ENCODE results near the gene ACTRT2.

The ACTRT2 gene

DNA sequence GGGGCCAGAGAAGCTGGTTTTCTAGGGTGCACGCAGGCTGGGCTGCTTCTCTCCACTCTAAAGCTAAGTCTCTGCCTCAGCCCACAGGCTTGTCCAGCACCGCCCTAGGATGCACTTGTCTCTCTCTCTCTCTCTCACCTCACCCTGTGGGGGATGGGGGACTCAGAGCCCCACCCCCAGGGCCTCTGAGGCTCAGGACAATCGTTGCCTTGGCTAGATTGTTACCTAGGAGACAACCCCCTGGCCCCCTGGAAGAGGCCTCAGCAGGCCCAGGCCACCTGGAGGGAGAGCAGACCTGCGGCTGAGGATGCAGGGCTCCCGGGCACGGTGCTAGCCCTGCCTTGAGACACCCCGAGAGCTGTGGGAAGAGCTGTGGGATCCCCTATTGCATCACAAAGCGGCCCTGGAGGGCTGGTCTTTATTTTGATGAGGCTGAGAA, at the start of gene ACTRT2:
TSS of gene ACTRT2 (plus strand) at position 235 of the 439 bp plus-strand sequence. CDS start 220 bp downstream, outside the sequence.
- no peak for FAIRE-seq

DNA sequence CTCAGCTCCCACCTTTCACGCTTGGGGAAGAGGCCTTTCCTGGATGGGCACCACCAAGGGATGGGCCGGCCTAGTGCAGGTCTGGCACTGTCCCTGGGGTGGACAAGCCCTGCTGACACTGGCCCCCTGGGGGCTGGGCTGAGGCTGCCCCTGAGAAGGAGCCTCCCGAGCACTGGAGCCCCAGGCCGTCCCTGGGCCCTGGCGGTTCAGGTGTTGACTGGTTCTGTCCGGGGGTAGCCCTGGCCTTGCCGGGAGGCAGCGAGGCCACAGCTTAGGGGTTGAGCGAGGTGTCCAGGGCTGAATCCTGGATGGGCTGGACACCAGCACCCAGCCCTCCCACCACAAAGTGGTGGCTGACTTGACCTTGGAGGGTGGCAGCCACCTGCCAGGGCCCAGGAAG, 49.7 kb upstream of the ACTRT2 start:
- FAIRE-seq: no peak

DNA sequence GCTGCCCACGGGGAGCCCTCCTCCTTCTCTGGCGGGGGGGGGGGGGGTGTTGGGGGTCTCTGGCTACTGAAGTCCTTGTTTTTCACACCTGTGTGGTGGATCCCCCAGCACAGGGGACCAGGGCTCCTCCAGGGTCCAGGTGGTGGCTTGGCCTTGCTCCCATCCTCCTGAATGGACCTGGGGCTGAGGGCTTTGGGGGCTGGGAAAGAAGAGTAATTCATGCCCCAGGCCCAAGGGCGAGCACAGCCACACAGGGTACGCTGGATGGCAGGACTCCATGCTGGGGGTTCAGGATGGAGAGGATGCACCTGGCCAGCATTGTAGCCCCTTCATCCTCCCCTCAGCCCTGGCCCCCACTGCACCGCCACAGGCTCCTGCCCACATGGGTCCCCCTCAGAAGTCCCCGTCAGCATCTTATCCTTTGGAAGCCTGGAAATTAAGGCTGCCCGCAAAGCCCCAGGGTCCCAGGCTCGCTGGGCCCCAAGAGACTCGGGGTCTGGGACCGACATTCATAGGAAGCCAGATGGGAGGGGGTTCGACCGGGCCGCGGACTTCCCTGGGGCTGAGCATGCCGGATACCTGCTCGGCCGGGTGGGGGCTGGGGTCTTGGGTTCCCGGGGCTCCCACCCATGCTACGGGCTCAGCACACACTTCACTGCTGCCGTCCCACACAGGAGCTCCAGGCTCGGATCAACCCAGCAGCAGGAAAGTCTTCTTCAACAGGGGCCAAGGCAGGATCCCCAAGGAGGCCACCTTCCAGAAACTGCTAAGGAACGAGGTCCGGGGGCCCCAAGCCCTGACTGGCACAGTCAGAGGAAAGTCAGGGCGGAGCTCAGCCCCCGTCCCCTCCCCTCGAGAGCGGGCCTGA, 49.0 kb upstream of the ACTRT2 start:
- FAIRE-seq: no peak

DNA sequence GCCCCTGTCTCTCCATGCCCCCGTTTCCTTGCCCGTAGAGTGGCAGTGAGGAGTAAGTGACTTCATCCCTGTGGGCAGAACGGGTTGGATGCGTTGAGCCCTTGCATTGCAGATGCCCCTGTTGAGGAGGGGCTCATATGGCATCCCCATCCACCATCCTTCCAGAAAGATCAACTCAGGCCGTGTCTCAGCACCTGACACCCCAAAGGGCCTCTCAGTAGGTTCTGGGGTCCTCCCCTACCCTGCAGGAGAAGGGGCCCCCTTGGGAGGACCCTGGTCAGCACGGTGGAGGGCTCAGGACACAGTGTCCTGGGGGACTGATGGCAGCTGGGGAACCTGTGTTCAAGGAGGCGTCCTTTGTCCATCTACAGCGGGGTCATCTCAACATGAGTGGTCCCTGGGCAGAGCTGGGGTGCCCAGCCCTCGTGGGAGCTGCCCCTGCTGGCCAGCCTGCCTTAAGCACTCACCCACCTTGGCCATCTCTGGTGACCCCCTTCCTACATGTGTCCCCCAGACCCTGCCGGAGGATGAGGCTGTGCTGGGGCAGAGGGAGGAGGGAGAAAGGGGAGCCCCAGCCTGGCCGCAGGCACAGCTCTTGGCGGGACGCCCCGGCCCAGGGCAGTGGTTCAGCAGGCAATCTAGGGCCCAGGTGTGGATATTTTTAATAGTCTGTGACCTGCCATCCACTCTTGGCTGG, 48.2 kb upstream of the ACTRT2 start:
- FAIRE-seq: no peak

DNA sequence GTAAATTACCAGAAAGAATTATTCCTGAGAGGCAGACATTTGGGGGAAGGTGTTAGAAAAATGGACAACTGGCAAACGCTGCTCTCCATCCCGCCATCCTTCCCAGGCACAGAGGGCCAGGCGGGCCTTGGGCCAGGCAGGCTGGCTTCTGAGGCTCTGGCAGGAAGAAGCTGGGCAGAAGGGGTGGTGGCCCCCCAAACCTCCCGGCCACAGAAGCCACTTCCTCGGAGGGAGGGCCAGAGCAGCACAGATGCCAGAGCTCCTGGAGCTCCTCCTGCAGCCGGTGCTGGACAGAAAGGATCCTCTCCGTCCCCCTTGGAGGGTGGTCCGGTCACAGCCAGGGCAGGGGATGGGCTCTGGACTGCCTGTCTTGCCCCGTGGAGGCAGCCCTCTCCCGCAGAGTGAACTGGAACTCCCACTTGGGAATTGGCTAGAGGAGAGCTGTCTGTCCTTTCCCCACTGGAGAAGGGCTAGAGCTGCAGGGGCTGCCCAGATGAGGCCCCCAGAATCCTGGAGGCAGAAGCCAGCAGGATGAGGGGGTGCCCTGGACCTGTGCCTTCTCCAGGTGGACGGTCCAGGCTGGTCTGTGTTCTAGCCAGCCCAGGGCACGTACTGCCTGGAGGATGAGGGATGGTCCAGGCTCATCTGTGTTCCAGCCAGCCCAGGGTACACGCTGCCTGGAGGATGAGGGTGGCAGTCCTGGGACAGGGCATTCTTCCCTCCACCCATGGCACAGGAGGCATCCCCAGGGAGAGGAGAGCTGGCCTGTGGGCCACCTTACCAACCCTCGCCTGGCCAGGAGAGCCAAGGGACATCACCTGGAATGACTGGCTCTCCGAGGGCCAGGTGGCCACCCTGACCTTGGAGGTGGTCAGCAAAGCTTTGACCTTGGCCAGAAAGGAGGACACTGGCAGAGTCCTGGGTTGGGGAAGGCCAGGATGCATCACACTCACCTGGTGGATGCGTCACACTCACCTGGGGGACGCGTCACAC, 47.4 kb upstream of the ACTRT2 start:
- no peak for FAIRE-seq

DNA sequence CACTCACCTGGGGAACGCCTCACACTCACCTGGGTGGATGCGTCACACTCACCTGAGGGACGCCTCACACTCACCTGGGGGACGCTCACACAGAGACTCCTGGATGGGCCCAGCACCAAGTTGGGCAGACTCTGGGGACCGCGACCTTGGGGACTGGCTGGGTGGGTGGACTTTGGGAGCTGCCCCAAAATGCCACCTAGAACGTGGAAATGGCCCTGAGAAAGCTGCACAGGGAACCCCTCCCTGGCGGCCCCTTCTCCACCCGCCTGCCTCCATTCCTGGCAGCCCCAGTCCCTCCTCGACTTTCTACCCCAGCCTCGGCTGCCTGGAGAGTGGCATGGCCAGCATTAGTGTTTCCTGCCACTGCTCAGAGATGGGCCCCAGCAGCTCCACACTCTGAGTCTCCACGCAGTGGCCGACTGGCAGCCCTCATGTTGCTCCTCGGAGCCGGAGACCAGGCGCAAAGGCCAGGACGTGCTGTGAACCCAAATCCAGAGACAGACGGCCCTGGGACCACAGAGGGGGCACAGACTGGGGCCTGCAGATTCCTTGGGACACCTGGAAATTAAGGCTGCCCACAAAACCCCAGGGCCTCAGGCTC, 46.5 kb upstream of the ACTRT2 start:
- FAIRE-seq: no peak

DNA sequence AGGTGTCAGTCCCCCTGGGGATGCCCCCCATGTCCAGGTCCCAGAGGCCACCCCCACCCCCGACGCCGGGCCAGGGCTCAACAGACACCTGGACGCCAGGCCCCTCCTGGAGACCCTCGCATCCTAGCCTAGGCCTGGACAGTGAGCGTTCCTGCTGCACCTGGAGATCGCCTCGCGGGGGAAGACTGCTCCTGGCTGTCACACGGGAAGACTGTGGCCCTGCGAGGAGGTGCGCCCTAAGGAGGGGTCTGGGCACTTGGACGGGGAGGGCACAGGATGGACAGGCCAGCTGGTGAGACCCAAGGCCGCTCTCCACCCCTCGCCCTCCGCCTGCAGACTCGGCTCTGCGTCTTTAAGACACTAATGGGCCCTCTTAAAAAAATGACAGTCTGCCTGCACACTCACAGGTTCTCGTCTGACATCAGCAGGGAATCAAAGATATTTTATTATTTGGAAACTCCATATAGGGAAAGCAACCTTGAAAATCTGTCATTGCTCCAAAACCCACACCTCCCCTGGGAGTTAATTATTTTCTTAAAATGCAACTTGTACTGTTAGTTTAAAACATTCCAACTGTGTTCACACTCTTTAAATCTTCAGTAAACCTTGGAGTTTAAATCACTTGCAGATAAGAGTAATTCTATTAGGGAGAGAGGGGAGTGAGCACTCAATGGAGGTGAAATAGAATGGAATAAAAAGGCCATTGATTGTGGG, 45.6 kb upstream of the ACTRT2 start:
- FAIRE-seq: no peak

DNA sequence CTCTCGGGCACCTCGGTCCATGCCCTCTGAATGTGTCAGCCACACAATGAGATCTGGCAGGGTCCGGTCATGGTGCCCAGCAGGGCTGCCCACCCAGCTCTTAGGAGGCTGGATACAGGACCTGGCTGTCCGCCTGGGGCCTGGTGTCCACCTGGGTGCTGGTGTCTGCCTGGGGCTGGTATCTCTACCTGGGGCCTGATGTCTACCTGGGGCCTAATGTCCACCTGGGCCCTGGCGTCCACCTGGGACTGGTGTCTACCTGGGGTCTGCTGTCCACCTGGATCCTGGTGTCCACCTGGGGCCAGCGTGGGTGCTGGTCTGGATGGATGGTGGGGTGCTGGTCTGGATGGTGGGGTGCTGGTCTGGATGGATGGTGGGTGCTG, 45.1 kb upstream of the ACTRT2 start:
- FAIRE-seq: no peak

DNA sequence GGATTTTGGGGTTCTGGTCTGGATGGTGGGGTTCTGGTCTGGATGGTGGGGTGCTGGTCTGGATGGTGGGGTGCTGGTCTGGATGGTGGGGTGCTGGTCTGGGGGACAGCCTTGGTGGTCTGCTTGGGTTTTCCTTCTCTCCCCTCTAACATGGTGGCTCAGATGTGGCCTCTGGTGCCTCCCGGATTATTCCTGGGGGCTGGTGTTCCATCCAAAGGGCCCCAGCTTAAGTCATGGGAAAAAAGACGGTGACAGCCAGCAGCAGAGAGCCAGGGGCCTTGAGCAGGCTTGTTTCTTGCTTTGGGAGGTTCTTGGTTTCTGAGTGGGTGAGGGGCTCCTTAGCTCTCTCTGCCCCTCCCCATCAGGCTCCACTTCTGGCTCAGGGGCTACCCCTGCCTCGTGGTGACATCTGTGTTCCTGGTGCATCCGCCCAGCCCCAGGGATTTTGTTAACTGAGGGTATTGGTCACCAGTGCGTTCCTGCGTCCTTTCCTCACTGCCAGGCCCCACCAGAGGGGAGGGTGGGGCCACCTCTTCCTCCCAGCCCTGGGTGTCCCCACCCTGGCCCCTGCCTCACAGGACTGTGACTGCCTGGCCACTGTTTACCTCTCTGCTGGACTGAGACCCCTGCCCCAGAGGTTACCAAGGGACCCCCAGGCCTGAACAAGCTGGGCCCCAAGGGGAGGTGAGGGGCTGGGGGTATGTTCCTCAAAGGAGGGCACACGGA, 43.2 kb upstream of the ACTRT2 start:
- FAIRE-seq: no peak

DNA sequence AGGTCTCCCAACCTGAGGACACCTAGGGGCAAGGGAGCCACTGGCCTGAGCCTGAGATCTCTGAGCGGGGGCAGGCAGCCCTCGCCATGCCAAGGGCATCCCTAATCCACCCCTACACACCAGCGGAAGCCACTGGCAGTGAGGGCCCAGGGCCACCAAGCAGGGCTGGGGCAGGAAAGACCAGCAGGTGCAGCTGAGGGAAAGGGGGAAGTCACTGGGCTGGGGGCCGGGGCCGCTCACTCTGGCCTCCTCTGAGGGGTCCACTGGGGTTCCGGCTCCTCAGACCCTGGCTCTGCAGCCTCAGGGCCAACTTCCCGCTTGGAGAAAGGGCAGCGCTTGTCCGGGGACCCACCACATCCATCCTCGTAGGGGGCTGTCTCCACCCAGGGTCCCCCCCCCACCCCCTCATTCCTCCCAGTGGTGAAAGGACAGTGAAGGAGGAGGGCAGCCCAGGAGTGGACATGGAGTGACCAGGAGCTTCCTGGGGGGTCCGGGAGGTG, 42.5 kb upstream of the ACTRT2 start:
- FAIRE-seq: no peak

DNA sequence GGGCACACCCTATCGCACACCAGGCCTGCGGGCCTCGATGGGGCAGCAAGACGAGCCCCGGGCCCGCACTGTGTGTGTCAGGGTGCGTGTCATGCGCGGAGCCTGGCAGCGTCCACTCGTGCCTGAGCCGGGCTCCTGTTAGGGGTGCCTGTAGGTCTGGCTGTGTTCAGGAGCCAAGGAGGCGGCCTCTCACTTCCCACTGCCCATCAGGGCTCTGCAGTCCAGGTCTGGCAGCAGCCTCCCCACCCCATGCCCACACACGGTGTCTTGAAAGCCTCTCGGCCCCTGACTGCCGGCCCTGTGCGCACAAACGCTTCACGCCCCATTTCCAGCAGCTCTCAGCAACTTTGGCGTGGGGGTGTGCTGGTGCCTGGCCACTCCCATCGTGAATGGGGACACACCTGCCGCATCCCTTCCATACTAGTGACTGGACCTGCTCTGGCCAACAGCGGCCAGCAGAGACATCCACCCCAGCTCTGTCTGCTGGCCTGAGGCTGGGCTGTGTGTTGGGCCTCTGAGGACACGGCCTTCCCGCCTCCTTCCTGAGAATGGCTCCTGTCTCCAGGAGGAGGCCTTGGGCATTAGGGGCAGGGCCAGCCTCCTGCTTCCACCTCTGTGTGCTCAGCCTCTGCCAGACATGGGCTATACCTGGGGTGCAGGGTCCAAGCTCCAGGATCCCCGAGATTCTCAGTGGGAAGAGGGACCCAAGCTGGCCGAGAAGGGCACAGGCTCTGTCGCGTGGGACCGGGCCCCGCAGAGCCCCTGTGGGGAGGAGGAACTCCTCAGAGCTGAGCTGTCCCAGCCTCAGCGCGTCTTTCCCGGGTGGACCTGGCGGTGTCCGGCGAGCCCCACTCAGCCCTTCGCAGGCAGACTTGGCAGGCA, 41.8 kb upstream of the ACTRT2 start:
- FAIRE-seq: no peak

DNA sequence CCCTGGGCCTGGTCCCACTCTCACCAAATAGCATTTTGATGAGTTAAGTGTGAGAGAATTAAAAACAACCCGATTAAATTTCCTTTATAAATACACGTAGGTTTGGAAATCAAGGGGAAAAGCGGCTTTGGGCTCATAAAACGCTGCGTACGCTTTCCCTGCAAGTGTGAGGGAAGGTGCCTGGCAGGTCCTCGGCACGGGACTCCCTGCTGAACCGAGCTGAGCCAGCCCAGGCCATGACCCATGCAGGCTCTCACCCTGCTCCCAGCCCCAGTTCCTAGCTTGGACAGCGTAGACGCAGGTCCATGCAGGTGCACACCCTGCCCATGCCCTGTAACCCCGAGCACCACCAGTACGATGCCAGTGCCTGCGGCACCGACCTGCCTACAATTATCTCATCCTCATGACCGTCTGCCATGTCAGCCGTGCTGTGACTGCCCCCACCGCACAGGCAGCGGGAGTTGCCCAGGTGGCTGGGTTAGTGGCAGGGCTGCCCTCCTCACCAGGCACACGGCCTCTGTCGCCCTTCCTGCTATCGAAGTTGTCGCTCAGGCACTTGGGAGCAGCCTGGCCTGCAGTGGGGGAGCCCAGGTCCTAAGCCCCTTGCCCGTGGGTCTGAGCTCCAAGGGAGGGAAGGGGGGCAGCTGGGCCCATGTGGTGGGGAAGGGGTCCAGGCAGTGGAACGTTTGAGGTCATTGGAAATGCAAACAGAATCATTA, 41.0 kb upstream of the ACTRT2 start:
- no peak for FAIRE-seq

DNA sequence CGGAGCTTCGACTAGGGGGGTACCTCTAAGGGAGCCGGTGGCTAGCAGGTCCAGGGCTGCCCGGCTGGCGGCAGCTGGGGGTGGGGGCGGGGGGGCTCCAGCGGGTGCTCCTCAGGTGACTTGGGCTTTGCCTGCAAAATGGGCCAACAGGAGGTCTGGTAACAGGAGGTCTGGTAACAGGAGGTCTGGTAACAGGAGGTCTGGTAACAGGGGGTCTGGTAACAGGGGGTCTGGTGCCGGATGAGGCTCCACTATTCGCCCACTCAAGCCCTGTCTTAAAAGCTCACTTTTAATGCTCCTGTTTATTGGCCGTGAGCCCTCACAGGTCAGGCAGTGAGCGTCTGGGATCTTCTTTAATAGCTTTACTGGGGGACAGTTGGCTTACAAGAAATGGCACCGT, 40.4 kb upstream of the ACTRT2 start:
- no peak for FAIRE-seq

DNA sequence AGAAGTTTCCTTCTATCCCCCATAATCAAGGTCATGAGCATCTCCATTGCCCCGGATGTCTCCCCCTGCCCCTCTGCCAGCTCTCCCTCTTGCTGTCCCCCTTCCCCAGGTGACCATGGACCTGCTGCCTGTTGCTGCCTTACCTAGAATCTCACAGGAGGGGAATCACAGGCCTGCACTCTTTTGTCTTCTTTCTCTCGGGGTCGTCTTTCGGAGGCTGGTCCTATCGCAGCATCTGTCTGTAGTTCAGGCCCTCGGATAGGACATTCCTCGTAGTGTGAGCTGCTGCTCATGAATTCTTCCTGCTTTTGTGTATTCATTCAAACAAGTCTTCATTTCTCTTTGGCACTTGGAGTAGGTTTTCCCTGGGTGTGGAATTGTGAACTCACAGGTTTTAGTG, 39.9 kb upstream of the ACTRT2 start:
- no peak for FAIRE-seq

DNA sequence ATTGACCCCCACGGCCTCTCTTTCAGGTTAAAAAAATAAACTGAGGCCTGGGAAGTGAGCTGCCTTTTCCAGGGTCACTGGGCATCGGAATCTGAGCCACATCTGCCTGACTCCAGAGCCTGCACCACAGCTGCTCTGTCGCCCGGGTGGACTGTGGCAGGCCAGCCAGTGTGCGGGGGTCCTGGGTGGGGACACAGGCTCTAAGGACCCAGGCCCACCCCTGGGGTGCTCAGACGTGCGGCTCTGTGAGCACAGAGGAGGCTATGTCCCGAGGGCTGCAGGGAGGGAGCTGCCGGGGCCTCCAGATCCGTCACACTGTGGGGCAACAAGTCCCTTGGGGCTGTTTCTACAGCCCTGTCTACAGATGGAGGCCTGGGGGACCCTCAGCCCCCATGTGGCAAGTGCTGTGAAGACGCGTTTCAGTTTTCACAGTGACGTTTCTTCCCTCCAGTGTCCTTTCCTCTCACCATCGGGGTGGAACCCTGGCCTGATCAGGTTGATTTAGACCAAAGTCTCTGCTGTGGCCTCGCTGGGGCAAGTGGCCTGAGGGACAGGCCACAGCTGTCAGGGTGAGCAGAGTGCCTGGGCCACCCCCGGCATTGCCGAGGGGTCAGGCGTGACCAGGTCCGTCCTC, 39.2 kb upstream of the ACTRT2 start:
- FAIRE-seq: no peak

DNA sequence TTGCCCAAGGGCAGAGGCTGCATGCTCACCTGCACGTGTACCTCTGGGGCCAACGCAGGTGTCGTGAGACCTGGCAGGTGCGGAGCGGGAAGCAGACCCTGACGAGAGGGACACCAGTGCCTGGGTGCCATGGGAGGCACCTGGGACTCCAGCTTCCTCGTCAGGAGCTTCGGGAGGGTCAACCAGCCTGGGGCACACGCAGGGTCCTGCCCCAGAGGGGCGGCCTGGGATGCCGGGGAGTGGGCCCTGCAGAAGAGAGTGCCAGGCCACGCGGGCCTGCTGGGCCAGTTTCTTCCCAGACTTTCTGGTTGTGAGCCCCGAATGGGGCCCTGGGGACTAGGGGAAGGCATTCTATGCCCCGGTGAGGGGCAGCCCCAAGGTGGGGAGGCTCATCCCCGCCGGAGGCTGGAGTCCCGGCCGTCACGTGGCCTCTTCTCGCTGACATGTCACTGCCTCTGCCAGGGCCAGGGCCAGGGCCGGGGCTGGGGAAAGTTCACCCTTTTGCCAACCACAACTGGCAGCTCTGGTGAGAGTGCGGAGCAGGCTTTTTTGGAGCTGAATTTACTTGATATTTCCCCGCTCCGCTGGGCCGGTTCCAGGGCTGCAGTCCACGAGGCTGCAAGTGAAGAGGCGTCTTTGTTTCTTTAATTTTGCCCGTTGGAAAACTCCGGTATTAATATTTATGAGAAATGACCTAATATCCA, 38.5 kb upstream of the ACTRT2 start:
- no peak for FAIRE-seq

DNA sequence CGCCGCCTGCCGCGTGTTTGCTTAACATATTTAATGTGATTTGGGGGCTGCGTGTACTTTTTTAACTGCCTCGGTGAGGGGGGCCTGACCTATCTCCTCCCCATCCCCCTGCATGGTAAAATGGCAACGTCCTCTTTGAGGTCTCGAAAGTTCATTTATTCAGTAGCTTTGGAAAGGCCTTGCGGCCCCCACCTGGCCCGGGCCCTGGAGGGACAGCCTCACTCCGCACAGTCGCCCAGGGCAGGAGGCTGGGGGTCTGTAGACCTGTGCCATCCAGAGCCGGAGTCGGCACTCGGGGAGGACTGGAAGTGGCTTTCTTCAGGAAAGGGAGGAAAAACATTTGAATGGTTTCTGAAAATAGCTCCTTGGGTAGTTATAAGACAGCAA, 38.0 kb upstream of the ACTRT2 start:
- FAIRE-seq: no peak

Measured in endometrium (tissue), 2 donors.